Hepatic stellate cell (primary cell): Measurements from ENCODE around the gene CTCFL.
"Not testable (repeated sequence)": the region's sequence is repeated elsewhere in the genome, so short reads cannot be mapped to it uniquely, and the experiment has no call there.

Source experiments
- DNase-seq: peaks from one replicate; pipeline ENCODE4 v3.0.0; 2011; ENCODE audit warnings: low spot score

CTCFL gene

DNA sequence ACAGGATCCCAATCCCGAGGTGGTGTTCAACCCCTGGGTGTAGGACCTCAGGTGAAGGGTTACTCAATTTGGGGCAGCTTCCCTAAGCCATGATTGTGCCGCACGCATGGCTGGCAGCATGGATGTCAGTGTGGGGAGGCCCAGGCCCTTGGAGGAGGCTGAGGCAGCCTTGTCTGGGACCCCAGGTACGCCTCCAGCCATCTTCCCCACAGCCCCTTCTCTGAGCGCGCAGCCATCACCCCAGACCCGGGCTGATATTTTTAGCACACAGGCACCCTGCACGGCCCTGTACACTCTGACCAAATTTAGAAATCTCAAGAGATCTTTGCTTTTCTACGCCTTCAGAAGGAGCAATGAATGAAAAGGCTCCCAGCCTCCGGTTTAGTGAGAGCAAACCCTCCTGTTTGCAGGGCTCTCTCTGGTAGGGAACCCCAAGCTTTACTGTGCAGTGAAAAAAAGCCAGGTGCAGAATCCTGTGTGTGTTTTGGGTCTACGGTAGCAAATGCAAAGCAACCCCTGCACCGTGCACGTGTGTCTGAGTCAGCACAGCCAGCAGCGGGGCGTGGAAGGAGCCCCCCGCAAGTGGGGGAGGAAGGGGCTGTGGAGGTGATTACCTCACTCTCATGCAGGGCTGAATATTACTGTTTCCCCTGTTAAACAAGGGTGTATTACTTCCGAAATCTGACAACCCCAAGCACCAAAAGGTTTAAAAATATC lies 44.3 kb downstream of the CTCFL start:
- no peak for DNase-seq

- no peak for DNase-seq
These were observed 45.7 kb downstream of the CTCFL start for GRCh38 chr20:57479196-57479595.

GRCh38 chr20:57478176-57478575 lies 46.8 kb downstream of the CTCFL start:
- DNase-seq: no peak

DNA sequence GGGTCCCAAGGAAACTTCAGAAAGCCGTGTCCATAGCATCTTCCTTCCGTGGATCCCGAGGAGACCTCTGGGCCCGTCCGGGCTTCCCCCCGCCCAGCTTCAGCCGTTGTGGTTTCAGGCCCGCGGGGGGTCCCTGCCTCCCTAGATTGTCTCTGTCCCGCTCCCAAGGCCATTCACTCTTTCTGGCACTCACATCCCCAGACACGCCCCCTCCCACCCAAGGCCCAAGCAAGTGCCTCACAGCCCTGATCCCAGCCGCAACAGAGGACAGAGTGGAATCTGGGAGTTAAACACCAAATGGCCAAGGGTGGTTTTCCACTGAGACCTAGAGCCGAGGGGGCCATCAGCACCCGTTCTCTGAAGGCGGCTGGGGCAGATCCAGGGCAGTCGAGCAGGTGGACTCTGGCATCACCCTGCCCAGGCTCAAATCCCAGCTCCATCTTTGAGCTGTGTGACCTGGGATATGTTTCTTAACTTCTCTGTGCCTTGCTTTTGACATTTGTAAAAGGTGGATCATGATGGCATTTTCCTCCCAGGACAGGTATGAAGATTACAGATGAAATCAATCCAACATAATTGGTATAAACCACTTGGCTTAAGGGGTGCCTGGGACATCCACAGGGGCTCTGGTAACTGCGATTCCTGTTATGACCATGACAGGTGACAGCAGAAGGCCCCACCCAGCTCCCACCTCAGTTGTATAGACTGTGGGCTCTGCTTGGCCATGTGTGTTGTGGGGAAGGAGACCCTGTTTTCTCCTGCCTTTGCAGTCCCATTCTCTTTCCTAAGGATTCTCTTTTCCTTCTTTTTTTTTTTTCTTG lies 48.1 kb downstream of the CTCFL start:
- no peak for DNase-seq

GRCh38 chr20:57476084-57476526 lies 48.8 kb downstream of the CTCFL start:
- DNase-seq: no peak

GRCh38 chr20:57475388-57476083 lies 49.4 kb downstream of the CTCFL start:
- no peak for DNase-seq

DNA sequence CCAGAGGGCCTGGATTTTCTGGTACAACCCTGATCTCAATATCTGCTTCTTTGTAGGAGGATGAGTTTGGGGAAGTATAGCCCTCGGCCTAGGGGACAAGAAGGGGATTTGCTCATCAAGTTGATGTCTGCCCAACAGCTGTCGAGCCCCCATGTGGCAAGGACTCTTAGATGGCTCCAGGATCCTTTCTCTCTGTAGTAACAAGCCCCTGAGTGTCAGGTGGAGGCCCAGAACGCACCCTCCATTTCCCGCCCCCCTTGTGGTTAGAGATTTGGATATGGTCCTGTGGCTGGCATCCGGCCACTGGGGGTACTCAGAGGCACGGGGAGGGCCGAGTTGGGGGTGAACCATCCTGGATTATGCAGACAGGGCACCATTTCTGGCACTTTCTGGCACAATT lies 50.1 kb downstream of the CTCFL start:
- no peak for DNase-seq

- no peak for DNase-seq
These were observed 50.7 kb downstream of the CTCFL start for GRCh38 chr20:57474205-57474604.

DNA sequence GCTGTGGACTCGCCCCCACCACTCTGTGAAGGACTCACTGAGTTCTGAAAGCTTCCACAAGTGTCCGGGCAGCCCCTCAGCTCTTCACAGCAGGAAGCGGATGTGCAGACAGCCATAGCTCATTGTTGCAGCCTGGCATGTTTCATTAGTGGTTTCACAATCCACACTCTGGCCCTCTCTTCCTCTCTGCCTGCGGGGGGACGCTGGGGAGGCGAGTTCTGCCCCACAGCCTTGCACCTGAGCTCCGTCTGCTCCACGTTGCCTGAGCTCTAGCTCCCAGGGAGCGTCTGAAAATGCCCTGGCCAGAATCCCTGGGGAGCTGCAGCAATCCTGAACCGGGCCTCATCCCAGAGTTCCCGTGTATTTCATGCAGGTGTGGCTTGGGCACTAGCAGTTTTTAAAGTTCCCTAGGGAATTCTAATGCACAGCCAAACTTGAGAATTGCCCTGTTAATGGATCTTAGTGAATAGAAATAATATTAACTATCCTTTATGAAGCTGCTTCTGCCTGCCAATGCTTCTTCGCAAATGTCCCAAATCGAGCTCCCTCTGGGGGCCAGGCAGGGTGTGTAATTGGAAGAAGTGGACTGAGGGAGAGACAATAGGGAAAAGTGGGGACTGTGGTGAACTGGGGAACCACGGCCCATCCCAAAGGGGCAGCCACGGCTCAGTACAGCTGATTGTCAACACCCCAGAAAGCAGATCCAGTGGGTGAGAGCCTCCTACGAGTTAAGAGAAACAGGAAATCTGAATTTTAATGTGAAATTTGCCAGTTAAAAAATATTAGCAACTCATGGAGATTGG lies 51.5 kb downstream of the CTCFL start:
- no peak for DNase-seq

DNA sequence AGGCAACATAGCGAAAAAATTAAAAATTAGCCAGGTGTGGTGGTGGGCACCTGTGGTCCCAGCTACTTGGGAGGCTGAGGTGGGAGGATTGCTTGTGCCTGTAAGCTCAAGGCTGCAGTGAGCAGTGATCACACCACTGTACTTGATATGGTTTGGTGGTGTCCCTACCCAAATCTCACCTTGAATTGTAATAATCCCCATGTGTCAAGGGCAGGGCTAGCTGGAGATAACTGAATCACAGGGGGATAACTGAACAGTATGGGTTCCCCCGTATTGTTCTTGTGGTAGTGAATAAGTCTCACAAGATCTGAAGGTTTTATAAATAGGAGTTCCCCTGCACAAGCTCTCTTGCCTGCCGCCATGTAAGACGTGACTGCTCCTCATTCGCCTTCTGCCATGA lies 52.5 kb downstream of the CTCFL start:
- not testable (repeated sequence) for DNase-seq

DNA sequence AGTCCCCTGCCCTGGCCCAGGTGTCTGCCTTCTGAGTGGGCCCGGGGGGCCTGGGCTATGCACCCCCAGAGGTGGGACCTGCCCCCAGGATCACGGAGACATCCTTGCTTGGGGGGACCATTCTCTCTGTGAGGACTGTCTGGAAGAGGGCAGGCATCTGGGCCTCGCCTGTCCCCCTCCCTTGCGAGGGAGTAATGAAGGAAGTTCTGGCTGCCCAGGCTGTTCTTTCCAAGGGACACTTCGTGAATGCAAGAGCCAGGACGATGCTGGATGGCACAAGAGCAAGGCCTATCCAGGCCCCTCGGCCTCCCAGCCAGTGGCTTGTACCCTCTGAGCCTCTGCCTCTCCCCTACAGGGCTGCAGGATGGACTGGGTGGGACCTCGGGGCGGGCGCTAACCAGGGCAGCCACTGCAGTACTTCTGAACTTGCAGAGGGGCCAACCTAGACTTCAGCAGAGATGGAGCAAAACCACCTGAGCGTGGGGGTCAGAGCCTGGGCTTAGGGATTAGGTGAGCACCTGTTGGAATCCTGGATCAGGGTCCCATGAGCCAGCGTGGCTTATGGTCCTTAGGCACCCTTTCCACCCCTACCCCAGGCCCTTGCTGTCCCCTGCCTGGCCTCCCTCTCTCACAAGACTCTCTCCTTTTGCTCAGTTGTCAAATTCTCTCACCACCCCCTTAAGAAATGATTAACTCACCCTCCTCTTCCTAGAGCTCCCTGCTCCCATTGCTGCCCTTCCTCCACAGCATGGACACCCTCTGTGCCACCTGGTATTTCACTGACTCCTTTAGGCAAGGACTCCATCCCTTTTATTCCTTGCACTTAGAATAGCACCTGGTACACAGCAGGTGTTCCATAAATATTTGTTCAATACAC lies 53.2 kb downstream of the CTCFL start:
- DNase-seq: no peak

DNA sequence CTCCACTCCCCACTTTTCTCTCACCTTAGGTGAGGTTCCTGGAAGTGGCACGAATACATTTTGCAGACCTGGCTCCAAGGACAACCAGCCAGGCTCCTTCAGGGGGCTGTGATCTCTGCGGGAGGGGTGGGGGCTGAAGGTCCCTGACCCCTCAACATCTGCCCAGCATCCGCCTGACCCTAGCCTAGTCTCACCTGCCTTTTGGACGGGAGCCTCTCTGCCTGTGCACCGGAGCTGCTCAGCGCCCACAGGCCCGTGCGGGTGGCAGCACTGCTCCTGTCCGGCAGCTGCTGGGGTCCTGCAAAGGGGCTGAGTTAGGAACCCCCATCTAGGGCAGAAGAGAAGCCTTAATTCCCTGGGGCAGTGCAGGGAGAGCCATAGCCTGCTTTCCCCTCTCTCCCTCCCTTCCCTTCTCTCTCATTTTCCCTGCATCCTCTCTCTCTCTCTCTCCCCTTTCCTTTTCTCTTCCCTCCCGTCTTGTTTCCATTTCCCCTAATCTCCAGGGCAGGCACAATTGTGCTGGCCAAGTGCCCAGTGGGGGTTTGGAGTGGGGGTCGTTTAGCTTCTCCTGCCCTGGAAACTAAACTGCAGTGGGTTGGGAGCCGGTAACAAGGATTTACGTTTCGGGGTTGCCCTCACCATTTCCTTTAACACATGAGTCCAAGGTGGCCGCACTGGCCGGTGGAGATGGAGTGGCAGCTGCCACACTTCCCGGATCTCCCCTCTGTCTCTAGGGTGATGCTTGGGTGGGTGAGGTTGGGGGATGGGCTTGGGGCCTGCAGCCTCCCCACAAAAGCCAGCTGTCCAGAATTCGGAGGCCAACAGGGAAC lies 54.1 kb downstream of the CTCFL start:
- no peak for DNase-seq

DNA sequence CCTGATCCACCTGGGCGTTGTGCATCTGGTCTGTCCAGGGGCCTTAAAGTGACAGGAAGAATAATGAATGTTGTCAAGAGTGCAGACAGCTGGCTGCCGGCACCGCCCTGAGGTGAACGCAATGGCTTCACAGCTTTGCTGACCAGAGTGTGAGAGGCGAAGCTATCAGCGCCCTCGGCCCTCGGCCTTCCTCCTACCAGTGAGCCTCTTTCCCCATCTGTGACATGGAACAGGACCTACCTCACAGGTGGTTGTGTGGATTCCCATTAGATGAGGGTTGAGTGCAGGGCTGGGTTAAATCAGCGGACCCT lies 54.8 kb downstream of the CTCFL start:
- no peak for DNase-seq

DNA sequence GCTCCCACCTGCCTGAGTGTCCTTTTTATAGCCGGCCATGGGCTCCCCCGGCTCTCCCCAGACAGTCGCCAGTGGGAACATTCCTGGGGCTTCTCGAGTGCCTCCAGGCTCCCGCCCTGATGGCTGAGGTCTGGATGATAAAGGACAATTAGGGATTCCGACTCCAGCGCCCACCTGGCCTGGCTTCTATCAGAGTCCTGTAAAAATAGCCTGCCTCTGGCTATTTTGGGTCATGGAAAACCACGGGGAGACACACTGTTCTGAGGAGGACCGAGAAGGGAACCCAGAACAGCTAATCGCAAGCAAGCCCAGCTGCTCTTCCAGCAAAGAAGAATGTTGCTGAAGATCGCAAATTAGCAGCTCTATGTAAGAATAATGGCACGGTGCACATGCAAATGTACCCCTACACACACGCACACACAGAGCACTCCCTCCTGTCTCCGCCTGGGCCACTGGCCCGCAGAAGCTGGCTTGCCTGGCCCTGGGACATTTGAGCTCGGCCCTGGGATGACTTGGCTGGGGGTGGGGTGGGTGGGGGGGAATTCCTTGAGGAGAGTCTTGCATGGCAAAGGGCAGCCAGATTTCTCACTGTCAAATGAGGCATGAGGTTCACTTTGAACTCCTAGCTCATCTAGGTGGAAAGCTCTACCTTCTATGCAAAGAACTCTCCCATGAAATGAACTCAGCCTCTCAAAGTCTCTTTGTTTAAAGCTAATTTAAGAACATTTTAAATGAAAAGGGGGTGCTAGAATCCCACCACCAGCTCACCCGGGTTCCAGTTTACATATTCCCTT lies 55.3 kb downstream of the CTCFL start:
- no peak for DNase-seq

DNA sequence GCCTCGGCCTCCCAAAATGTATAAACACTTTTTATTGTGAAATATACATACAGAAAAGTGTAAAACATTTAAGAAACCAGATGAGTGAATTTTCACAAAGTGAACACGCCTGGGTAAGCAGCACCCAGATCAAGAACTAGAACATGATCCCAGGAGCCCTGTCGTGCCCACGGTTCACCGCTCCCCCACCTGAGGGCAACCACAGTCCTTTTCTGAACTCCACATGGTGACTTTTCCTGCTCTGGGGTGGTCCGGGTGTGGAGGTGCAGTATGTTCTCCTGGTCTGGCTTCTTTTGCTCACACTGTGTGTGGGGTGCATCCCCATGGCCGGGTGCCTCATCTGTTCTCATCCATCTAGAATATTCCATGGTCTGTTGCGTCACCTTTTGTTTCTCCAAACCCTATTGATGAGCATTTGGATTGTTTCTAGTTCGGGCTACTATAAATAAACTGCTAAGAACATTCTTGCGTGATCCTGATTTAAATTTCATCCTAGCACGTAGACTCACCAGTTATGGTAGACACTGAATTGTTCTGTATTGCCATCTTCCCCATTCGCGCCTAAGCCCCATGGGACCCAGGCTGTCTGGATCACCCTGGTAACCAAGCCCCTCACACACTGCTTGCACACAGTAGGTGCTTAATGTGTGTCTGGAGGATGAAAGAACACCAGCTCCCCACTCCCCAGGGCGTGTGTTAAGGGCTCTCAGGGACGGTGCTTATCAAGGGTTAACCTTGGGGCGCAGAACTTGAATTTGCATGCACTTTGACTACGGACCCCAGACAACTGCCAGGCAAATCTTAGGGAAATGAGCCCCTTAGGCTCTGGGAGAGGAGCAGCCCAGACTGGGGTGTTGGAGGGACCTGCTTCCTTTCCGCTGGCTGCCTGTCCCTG lies 56.2 kb downstream of the CTCFL start:
- DNase-seq: no peak

GRCh38 chr20:57467742-57468141 lies 57.2 kb downstream of the CTCFL start:
- DNase-seq: no peak

GRCh38 chr20:57465943-57466342 lies 59.0 kb downstream of the CTCFL start:
- no peak for DNase-seq

DNA sequence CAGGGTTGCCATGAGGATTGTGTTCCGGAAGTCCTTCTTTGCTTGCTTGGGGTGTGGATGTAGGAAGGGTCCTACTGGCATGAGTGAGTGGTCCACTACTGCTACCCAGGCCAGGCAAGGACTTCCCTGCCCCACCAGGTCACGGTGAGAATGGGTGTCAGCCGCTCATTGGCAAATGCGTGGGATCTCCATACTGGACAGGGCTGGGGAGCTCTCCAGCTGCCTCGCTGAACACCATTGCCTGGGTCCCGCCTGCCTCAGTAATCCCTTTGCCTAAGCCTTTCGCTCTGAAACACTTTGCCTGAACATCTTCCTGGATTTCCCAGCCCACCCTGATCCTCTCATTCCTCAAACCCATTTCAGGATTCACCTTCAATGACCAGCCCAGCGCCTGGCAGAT lies 59.5 kb downstream of the CTCFL start:
- no peak for DNase-seq
